ENCODE results near the gene AGRP.

Gene AGRP

GRCh38 chr16:67509016-67509415, 25.7 kb upstream of the AGRP start:
- H3K27me3 ChIP-seq, result no peaks in the 10 kb centered on the region
- H3K9me3 ChIP-seq, result no peaks in the 10 kb centered on the region
- peaks cover 14% of the 10 kb centered on the region for H3K36me3 ChIP-seq
- H3K4me1 ChIP-seq (ENCODE audit: control insufficient read depth in 1 of 2, insufficient read depth in 1 of 2, low read depth in 1 of 2, low read length in 1 of 2), result peaks cover 6 to 8% of the 10 kb centered on the region in 2 experiments
- no peak overlapping the region for H3K4me3 ChIP-seq (ENCODE audit: low read depth in 1 of 2, low read length in 1 of 2)
- no peak overlapping the region for H3K27ac ChIP-seq
- TF ChIP-seq CTCF (IDR thresholded peaks at IDR 0.05), result no peak

- Histone ChIP-seq H3K27ac (no peak overlapping the region), H3K9me3 (no peaks in the 10 kb centered on the region), H3K4me3 (ENCODE audit: low read depth in 1 of 2, low read length in 1 of 2) (no peak overlapping the region), H3K27me3 (no peaks in the 10 kb centered on the region), H3K36me3 (peaks cover 14% of the 10 kb centered on the region), H3K4me1 (ENCODE audit: control insufficient read depth in 1 of 2, insufficient read depth in 1 of 2, low read depth in 1 of 2, low read length in 1 of 2) (peaks cover 9 to 11% of the 10 kb centered on the region in 2 experiments)
- no peak for TF ChIP-seq CTCF (IDR thresholded peaks at IDR 0.05)
These were observed 23.1 kb upstream of the AGRP start for GRCh38 chr16:67506468-67506867.

- TF ChIP-seq CTCF (IDR thresholded peaks at IDR 0.05), result no peak
- H3K36me3 ChIP-seq, result peaks cover 20% of the 10 kb centered on the region
- no peak overlapping the region for H3K4me3 ChIP-seq (ENCODE audit: low read depth in 1 of 2, low read length in 1 of 2)
- H3K27me3 ChIP-seq, result no peaks in the 10 kb centered on the region
- H3K9me3 ChIP-seq, result no peaks in the 10 kb centered on the region
- H3K4me1 ChIP-seq (ENCODE audit: control insufficient read depth in 1 of 2, insufficient read depth in 1 of 2, low read depth in 1 of 2, low read length in 1 of 2), result peaks cover 9 to 11% of the 10 kb centered on the region in 2 experiments
- H3K27ac ChIP-seq, result peak overlapping the region; percentile 23
These were observed 21.0 kb upstream of the AGRP start for GRCh38 chr16:67504031-67505021.

GRCh38 chr16:67499106-67499505, 15.8 kb upstream of the AGRP start:
- H3K4me1 ChIP-seq (ENCODE audit: control insufficient read depth in 1 of 2, insufficient read depth in 1 of 2, low read depth in 1 of 2, low read length in 1 of 2), result peaks cover 8 to 9% of the 10 kb centered on the region in 2 experiments
- H3K36me3 ChIP-seq, result peaks cover 32% of the 10 kb centered on the region
- H3K9me3 ChIP-seq, result no peaks in the 10 kb centered on the region
- TF ChIP-seq CTCF (IDR thresholded peaks at IDR 0.05), result no peak
- H3K27ac ChIP-seq, result no peak overlapping the region
- no peaks in the 10 kb centered on the region for H3K27me3 ChIP-seq
- H3K4me3 ChIP-seq (ENCODE audit: low read depth in 1 of 2, low read length in 1 of 2), result no peak overlapping the region

GRCh38 chr16:67490335-67491096, 7.2 kb upstream of the AGRP start:
- Histone ChIP-seq H3K9me3 (no peaks in the 10 kb centered on the region), H3K4me1 (ENCODE audit: control insufficient read depth in 1 of 2, insufficient read depth in 1 of 2, low read depth in 1 of 2, low read length in 1 of 2) (peaks cover 84 to 86% of the 10 kb centered on the region in 2 experiments), H3K36me3 (no peaks in the 10 kb centered on the region), H3K4me3 (ENCODE audit: low read depth in 1 of 2, low read length in 1 of 2) (peak overlapping the region; percentile 46 to 60), H3K27ac (peak overlapping the region; percentile 94), H3K27me3 (no peaks in the 10 kb centered on the region)
- no peak for TF ChIP-seq CTCF (IDR thresholded peaks at IDR 0.05)
